ENCODE results near the gene ZG16.

Gene ZG16

GRCh38 chr16:29831490-29831889 lies 53.4 kb downstream of the ZG16 start:
- no peak for DNase-seq
